Memory B cell (primary cell): ENCODE results near the gene RITA1.
A peak's percentile ranks its signal among the peaks of the same experiment; 100 is the strongest.

Experiments
- ATAC-seq: fragments of 150-1000 bp; cut with Tn5 transposase; 2 replicates; pipeline ENCODE4 v1.10.0; 2021; ENCODE audit warnings: low read depth, mild to moderate bottlenecking, moderate library complexity
- DNase-seq, 2 donors: peaks; one replicate each; pipeline ENCODE4 v3.0.0; 2022; ENCODE audit warnings: low spot score in 2 of 2
- H3K27ac Mint-ChIP-seq: one replicate; pipeline ENCODE4 v1.8.0; 2022; ENCODE audit warnings: mild to moderate bottlenecking, moderate library complexity, mixed read lengths
- H3K27me3 Mint-ChIP-seq: one replicate; pipeline ENCODE4 v1.8.0; 2022; ENCODE audit warnings: mixed read lengths
- H3K36me3 Mint-ChIP-seq: one replicate; pipeline ENCODE4 v1.8.0; 2022; ENCODE audit warnings: mild to moderate bottlenecking, mixed read lengths
- H3K4me1 Mint-ChIP-seq: one replicate; pipeline ENCODE4 v1.8.0; 2022; ENCODE audit warnings: mixed read lengths
- H3K4me3 Mint-ChIP-seq: one replicate; pipeline ENCODE4 v1.8.0; 2022; ENCODE audit warnings: mild to moderate bottlenecking, moderate library complexity, mixed read lengths
- H3K9me3 Mint-ChIP-seq: one replicate; pipeline ENCODE4 v1.8.0; 2022; ENCODE audit warnings: mixed read lengths

The RITA1 gene

GRCh38 chr12:113232089-113232839 lies 46.7 kb downstream of the RITA1 start:
- Mint-ChIP-seq H3K27ac (no peak overlapping the region), H3K4me1 (peaks cover 31% of the 10 kb centered on the region), H3K36me3 (peaks cover 15% of the 10 kb centered on the region), H3K9me3 (no peaks in the 10 kb centered on the region), H3K27me3 (no peaks in the 10 kb centered on the region), H3K4me3 (peak overlapping the region; percentile 37)
- DNase-seq (no peak), ATAC-seq (no peak)

- peak; percentile 80 to 82 for DNase-seq
- no peaks in the 10 kb centered on the region for H3K27me3 Mint-ChIP-seq
- peaks cover 11% of the 10 kb centered on the region for H3K36me3 Mint-ChIP-seq
- peak overlapping the region; percentile 85 for H3K4me3 Mint-ChIP-seq
- peak; percentile 88 for ATAC-seq
- H3K9me3 Mint-ChIP-seq = no peaks in the 10 kb centered on the region
- H3K4me1 Mint-ChIP-seq = peaks cover 30% of the 10 kb centered on the region
- peak overlapping the region; percentile 73 for H3K27ac Mint-ChIP-seq
Observed at GRCh38 chr12:113232840-113233585, 47.5 kb downstream of the RITA1 start.

GRCh38 chr12:113233967-113234366 lies 48.4 kb downstream of the RITA1 start:
- Mint-ChIP-seq H3K4me1 (peaks cover 26% of the 10 kb centered on the region), H3K36me3 (peaks cover 9% of the 10 kb centered on the region), H3K9me3 (no peaks in the 10 kb centered on the region), H3K27ac (peak overlapping the region; percentile 77), H3K4me3 (no peak overlapping the region), H3K27me3 (no peaks in the 10 kb centered on the region)
- no peak for DNase-seq
- no peak for ATAC-seq

GRCh38 chr12:113234483-113234882 lies 49.0 kb downstream of the RITA1 start:
- Mint-ChIP-seq H3K36me3 (peaks cover 9% of the 10 kb centered on the region), H3K27ac (peak overlapping the region; percentile 77), H3K4me3 (no peak overlapping the region), H3K27me3 (no peaks in the 10 kb centered on the region), H3K9me3 (no peaks in the 10 kb centered on the region), H3K4me1 (peaks cover 25% of the 10 kb centered on the region)
- no peak for ATAC-seq
- DNase-seq = no peak

- Mint-ChIP-seq H3K36me3 (peaks cover 8% of the 10 kb centered on the region), H3K4me3 (no peak overlapping the region), H3K27me3 (no peaks in the 10 kb centered on the region), H3K4me1 (peaks cover 28% of the 10 kb centered on the region), H3K27ac (no peak overlapping the region), H3K9me3 (no peaks in the 10 kb centered on the region)
- no peak for DNase-seq
- no peak for ATAC-seq
Observed at GRCh38 chr12:113235976-113236375, 50.5 kb downstream of the RITA1 start.

GRCh38 chr12:113236539-113237399 lies 51.2 kb downstream of the RITA1 start:
- H3K4me3 Mint-ChIP-seq = no peak overlapping the region
- DNase-seq (no peak), ATAC-seq (no peak)
- H3K27ac Mint-ChIP-seq = peak overlapping the region; percentile 46
- no peaks in the 10 kb centered on the region for H3K9me3 Mint-ChIP-seq
- H3K4me1 Mint-ChIP-seq = peaks cover 32% of the 10 kb centered on the region
- H3K36me3 Mint-ChIP-seq = peaks cover 8% of the 10 kb centered on the region
- no peaks in the 10 kb centered on the region for H3K27me3 Mint-ChIP-seq

GRCh38 chr12:113237748-113238147 lies 52.2 kb downstream of the RITA1 start:
- no peaks in the 10 kb centered on the region for H3K27me3 Mint-ChIP-seq
- ATAC-seq = no peak
- H3K36me3 Mint-ChIP-seq = peaks cover 11% of the 10 kb centered on the region

GRCh38 chr12:113238309-113238708 lies 52.8 kb downstream of the RITA1 start:
- H3K4me3 Mint-ChIP-seq = no peak overlapping the region
- DNase-seq (no peak), ATAC-seq (no peak)
- H3K4me1 Mint-ChIP-seq = peaks cover 24% of the 10 kb centered on the region
- peaks cover 12% of the 10 kb centered on the region for H3K36me3 Mint-ChIP-seq
- no peaks in the 10 kb centered on the region for H3K9me3 Mint-ChIP-seq
- H3K27ac Mint-ChIP-seq = no peak overlapping the region
- no peaks in the 10 kb centered on the region for H3K27me3 Mint-ChIP-seq

More at GRCh38 chr12:113237748-113238147, 52.2 kb downstream of the RITA1 start:
- no peak for DNase-seq
- Mint-ChIP-seq H3K9me3 (no peaks in the 10 kb centered on the region), H3K27ac (no peak overlapping the region), H3K4me3 (no peak overlapping the region), H3K4me1 (peaks cover 29% of the 10 kb centered on the region)

GRCh38 chr12:113239288-113239771 lies 53.8 kb downstream of the RITA1 start:
- Mint-ChIP-seq H3K36me3 (peaks cover 14% of the 10 kb centered on the region), H3K27ac (peak overlapping the region; percentile 59), H3K27me3 (no peaks in the 10 kb centered on the region), H3K4me3 (no peak overlapping the region), H3K9me3 (no peaks in the 10 kb centered on the region), H3K4me1 (peaks cover 21% of the 10 kb centered on the region)
- no peak for ATAC-seq
- no peak for DNase-seq

GRCh38 chr12:113239811-113240331 lies 54.4 kb downstream of the RITA1 start:
- no peak for DNase-seq
- ATAC-seq = no peak
- peak overlapping the region; percentile 59 for H3K27ac Mint-ChIP-seq
- H3K27me3 Mint-ChIP-seq = no peaks in the 10 kb centered on the region
- H3K9me3 Mint-ChIP-seq = no peaks in the 10 kb centered on the region
- H3K4me3 Mint-ChIP-seq = no peak overlapping the region
- peaks cover 24% of the 10 kb centered on the region for H3K4me1 Mint-ChIP-seq
- H3K36me3 Mint-ChIP-seq = peaks cover 18% of the 10 kb centered on the region

- peak overlapping the region; percentile 59 for H3K27ac Mint-ChIP-seq
- no peaks in the 10 kb centered on the region for H3K27me3 Mint-ChIP-seq
- no peak overlapping the region for H3K4me3 Mint-ChIP-seq
- ATAC-seq (peak; percentile 96), DNase-seq (no peak)
- peaks cover 20% of the 10 kb centered on the region for H3K36me3 Mint-ChIP-seq
- no peaks in the 10 kb centered on the region for H3K9me3 Mint-ChIP-seq
- H3K4me1 Mint-ChIP-seq = peaks cover 24% of the 10 kb centered on the region
Observed at GRCh38 chr12:113240395-113240794, 54.9 kb downstream of the RITA1 start.

GRCh38 chr12:113241191-113242025 lies 55.9 kb downstream of the RITA1 start:
- DNase-seq (no peak), ATAC-seq (no peak)
- Mint-ChIP-seq H3K27ac (no peak overlapping the region), H3K4me1 (peaks cover 20% of the 10 kb centered on the region), H3K27me3 (no peaks in the 10 kb centered on the region), H3K4me3 (no peak overlapping the region), H3K9me3 (no peaks in the 10 kb centered on the region), H3K36me3 (peaks cover 18% of the 10 kb centered on the region)
